DMS153 treated with DMSO at 0.1 percent for 48 hours (cell line): ENCODE data around the gene CARS2.
"Not testable (repeated sequence)": the region's sequence is repeated elsewhere in the genome, so short reads cannot be mapped to it uniquely, and the experiment has no call there.

Experiments used
- DNase-seq: peaks from one replicate; lab custom pipeline; 2025; ENCODE audit not compliant: unreplicated experiment; lab: John Stamatoyannopoulos, UW

CARS2 gene

DNA sequence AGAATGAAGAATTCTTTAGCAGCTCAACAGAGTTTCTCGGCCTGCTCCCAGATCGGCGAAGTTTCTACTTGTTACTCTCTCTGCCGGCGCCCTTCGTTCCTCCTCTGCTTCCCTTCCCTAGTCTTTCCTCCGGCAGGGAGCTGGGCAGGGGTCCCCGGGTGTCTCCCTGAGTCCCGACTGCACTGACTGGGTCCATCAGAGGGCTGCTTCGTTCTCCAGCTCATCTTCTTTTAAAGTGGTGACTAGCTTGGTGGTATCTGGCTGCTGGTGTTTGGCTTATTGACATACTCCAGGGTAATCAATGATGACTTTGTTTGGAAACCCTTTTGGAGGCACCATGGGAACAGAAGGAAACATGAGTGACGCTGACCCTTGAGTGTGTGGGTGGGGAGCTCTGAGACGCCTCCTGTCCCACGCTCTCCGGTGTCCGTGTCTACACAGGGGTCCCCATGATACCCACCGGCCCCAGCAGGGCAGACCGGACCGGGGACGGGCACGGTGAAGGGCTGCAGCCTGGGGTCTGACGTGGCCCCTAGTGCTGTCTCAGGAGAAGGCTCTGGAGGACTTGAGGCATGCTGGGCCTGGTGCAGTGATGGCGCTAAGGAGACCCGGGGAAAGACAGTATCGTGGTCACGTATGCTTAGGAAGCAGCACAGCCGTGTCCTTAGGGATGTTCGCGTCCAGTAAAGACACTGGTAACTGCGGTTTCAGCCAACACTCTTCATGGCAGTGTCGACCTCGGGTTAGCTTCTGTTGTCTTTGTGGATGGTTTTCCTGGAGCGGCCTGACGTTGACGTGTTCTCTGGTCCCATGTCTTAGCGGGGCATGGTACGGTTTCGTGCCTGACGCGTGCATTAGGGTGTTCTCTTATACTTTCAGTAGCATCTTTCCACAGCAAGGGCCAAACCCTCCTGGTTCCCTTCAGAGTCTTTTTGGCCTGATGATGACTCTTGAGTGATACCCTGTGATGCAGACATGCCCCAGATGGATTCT, 66.8 kb downstream of the CARS2 start:
- DNase-seq: no peak

DNA sequence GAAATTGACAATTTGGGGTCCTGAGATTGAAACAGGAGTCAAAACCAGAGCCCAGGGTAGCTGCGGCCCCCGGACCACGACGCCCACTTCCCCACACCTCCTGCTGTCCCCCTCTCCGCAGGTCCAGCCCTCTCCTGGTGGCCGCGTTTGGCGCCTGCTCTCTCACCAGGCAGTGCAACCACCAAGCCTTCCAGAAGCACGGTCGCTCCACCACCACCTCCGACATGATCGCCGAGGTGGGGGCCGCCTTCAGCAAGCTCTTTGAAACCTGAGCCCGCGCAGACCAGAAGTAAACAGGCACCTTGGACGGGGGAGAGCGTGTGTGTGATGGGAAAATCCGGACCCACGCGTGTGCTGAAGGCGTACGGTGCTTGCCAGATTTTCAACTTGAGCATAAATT, 67.7 kb downstream of the CARS2 start:
- DNase-seq: no peak

- DNase-seq: peak; percentile 13
Observed at GRCh38 chr13:110637747-110638146, 68.2 kb downstream of the CARS2 start.

DNA sequence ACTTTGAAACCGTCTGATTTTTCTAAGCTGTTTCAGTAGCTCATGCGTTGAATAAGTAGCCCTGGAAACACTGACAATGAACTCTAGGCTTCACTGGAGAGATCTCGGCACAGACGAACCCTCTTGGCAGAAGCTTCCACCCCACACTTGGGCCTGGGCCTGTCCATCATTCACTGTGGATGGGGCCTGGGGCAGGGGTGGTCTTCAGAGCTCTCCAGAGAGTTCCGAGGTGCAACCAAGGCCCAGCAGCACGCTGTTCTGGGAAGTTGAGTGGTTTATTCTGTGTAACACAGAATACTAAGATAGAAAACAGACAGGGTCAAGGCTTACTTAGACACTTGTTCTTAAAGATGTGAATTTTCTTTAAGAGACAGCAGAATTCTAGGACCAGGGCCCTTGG, 68.6 kb downstream of the CARS2 start:
- DNase-seq: no peak

DNA sequence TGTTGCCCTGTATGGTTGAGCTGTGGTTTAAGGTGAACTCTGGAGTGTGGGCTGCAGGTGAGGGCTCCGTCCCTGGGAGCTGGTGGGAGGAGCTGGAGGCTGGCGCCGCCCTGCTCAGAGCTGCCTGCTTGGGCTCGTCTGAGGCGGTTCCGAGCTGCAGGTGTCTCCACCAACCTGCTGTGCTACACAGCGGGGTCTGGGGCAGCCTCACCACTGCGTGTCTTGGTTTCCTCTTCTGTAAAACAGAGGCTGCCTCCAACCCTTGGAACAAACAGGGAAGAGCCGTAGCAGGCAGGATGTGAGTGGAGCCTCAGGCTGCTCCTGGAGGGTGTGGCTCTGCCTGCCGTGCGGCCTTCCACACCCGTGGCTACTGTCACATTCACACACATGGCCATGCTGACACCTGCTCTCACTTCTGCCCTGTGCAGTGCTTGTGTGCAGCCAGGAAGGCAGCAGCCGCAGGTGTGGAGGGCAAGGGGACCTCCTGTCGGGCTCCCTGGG, 69.2 kb downstream of the CARS2 start:
- no peak for DNase-seq

GRCh38 chr13:110636053-110636475, 69.9 kb downstream of the CARS2 start:
- no peak for DNase-seq

DNA sequence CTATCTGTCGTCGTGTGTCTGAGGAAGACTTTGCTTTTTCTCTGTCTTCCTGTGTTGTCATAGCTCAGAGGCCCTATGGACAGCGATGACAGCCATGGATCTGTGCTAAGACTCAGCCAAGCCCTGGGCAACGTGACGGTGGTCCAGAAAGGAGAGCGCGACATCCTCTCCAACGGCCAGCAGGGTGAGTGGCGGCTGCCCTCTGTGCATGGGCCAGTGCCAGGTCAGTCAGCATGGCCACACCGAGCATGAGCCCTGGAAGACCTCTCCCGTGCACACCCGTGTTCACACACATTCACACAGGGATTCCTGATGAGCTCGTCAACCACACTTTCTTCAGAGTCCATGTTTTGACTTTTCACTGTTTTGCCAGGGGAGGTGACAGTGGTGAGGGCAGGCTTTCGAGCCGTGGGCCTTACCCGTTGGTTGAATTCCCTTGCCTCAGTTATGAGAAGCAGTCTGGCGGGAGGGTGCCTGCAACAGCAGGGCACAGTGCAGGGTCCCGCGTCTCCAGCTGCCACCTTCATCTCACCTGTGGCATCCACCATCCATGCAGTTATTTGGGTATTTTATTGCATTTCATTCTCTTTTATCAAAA, 70.4 kb downstream of the CARS2 start:
- DNase-seq: no peak

- DNase-seq: no peak
Observed at GRCh38 chr13:110634558-110634957, 71.4 kb downstream of the CARS2 start.

- DNase-seq: no peak
Observed at GRCh38 chr13:110633776-110634175, 72.1 kb downstream of the CARS2 start.

DNA sequence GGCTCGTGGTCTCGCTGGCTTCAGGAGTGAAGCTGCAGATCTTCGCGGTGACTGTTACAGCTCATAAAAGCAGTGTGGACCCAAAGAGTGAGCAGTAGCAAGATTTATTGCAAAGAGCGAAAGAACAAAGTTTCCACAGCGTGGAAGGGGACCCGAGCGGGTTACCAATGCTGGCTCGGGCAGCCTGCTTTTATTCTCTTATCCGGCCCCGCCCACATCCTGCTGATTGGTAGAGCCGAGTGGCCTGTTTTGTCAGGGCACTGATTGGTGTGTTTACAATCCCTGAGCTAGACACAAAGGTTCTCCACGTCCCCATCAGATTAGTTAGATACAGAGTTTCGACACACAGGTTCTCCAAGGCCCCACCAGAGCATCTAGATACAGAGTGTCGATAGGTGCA, 73.7 kb downstream of the CARS2 start:
- DNase-seq: not testable (repeated sequence)

GRCh38 chr13:110630566-110631119, 75.3 kb downstream of the CARS2 start:
- no peak for DNase-seq

GRCh38 chr13:110629735-110630134, 76.2 kb downstream of the CARS2 start:
- no peak for DNase-seq

DNA sequence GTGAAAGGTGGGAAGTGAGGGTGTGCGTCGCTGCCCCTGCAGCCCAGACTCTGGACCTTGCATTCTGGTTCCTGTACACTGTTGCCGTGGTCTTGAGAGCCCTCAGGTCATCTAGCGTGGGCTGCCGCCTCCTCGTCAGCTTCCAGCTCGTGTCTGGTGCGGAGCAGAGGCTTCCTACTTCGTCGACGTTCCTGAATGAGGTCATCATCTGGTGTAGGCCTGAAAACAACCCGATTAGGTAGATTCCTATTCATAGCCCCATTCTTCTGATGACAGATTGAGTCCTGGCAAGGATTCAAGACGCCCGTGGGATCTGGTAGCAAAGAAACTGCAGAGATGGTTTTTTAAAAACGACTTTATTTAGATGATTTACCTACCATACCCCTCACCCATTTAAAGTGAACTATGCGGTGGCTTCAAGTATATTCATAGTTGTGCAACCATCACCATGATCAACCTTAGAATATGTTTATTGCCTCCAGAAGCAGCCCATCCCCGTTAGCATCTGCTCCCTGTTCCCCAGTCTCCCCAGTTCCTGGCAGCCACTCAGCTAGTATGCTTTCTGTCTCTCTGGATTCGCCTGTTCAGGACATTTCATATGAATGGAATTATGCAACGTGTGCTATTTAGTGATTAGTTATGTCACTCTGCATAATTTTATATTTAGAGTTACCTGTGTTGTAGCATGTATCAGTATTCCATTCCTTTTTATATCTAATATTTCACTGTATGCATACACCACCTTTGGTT, 76.8 kb downstream of the CARS2 start:
- no peak for DNase-seq

DNA sequence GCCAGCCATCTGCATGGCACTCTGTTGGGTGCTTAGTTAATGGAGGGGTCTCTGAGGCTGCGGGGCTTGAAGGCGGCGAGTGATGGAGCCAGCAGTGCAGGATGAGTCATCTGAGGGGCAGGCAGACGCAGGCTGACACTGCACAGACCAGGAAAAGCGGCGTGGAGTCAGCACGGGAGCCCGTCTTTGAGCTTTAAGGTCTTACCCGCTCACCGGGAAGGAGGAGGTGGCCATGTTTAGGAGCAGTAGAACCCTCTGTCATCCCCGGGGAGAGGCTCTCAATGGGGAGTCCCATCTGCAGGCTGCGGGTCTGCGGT, 77.5 kb downstream of the CARS2 start:
- no peak for DNase-seq

DNA sequence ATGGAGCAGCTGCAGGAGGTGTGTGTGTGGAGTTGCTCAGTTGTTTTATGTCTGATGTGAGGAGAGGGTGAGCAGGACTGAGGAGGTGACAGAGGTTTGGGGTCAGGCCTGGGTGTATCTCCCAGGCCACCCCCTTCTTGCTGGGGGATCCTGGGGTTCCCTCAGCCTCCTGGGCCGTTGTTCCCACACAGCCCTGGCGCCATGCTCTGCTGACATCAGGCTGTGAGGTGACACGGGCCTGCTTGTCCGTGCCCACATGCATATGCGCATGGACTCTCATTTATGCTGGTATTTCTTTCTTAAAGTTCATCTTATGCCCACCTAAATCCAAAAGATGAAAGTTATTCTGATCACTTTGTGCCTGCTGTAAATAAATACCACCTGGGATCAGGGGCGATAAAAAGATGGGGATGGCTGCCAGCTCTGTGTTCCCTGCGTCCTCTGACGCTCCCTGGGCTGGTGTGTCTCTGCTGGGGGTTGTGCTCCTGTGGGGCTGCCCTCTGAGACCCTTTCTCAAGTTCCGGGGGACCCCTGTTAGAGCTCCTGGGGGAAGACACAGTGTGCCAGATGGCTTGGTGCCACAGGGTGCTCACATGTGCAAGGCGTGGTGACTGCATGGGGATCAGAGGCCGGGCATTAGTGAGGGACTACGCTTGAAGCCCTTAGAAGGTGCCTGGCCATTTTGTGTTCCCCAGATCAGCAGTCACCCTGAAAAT, 78.0 kb downstream of the CARS2 start:
- no peak for DNase-seq

DNA sequence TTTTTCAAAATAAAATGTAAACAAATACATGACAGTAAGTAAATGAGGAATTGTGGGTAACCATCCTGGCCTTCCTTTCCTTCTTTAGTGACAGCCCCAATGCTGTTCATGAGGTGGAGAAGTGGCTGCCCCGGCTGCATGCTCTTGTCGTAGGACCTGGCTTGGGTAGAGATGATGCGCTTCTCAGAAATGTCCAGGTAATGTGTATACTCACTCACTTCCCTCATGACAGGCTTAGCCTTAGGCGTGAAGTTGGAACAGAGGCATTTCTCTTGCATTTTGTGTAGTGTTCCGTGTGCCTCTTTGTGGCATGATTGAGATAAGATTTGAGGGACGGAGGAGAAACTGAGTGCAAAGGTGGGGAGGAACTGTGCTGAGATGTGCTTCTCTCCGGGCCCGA, 78.6 kb downstream of the CARS2 start:
- no peak for DNase-seq

- no peak for DNase-seq
Observed at GRCh38 chr13:110626521-110626920, 79.4 kb downstream of the CARS2 start.

- DNase-seq: peak; percentile 17
Observed at GRCh38 chr13:110625771-110626321, 80.1 kb downstream of the CARS2 start.

- peak; percentile 8 for DNase-seq
Observed at GRCh38 chr13:110624766-110625756, 80.9 kb downstream of the CARS2 start.
